Glomerular visceral epithelial cell (primary cell): Measurements from ENCODE around the gene ZNF668.
"Not testable (repeated sequence)": the region's sequence is repeated elsewhere in the genome, so short reads cannot be mapped to it uniquely, and the experiment has no call there.

ENCODE experiments used
- DNase-seq: peaks from one replicate; pipeline ENCODE4 v3.0.0-alpha.2; 2016; ENCODE audit errors: extremely low spot score

The ZNF668 gene

DNA sequence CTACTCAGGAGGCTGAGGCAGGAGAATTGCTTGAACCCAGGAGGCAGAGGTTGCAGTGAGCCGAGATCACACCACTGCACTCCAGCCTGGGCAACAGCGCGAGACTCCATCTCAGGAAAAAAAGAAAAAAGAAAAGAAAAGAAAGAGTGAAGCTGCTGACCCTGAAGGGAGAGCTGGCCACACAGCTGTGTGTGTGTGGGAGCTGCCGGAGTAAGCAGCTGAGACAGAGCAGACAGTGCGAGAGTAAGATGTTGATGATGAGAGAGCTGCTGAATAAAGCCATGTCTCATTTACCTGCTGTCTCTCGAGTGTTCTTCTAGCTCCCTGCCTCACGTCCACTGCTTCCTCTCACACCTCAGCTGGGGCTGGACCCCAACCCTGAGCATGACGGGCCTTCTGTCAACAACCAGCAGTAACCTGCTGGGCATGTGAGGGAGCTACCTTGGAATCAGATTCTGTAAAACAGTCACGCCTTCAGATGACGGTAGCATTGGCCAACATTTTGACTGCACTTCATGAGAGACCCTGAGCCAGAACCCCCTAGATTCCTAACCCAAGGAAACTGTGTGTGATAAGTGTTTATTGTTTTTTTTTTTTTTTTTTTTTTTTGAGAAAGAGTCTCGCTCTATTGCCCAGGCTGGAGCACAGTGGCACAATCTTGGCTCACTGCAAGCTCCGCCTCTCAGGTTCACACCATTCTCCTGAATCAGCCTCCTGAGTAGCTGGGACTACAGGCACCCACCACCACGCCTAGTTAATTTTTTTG, 27.0 kb upstream of the ZNF668 start:
- DNase-seq: not testable (repeated sequence)

DNA sequence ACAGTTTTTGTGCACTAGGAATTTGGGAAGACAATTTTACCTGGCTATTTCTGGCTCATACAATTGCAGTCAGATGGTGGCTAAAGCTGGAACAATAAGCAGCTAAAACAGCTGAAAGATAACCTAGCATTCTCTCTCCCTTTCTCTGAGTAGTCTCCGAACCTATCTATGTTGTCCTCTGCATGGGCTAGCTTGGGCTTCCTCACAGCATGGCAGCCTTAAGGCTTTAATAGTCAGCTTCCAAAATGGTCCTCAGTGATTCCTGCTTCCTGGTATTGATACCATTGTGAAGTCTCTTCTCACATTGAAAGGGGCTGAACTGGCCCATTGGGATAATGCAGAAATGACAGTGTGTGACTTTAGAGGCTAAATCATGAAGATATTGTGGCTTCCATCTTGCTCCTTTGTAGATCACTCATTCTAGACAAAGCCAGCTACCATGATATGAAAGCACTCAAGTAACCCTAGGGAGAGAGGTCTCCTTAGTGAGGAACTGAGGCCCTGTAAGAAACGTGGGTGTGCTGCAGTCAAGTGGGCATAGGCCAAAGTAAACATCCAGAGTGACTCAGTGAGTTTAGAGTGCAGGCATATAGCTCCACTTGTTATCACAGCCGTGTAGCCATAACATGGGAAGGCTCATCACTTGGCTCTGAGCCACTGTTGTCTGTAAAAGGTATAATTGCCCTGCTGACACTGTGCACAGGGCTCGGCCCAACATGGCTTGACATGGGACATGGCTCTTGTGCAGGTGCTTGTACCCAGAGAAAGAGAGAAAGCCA, 26.0 kb upstream of the ZNF668 start:
- DNase-seq: no peak

DNA sequence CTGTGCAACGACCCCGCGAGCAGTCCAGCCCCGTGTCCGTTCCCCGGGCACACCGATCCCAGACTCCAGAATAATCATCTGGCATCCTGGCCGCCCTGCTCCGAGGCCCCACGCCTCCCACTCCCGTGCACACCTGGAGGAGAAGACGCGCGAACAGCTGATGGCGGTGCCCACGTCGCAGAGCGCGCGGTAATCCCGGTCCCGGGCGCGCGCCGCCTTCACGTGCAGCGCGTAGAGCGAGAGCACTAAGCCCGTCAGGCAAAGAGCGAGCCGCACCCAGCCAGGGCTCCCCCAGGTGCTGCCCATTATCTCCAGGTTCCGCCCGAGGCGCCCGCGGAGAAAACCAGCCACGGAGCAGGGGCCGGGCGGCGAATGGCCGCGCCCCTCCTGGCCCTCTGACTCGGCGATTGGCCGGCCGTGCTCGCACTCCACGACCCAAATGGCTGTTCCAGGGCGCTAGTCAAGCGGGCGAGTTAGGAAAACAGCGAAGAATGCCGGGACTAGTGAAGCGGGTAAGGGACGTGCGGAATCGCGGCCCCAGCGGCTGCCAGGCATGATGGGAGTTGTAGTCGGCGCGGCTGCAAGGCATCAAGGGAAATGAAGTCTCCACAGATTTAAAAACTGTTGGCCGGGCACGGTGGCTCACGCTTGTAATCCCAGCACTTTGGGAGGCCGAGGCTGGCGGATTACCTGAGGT, 20.5 kb upstream of the ZNF668 start, which contains the start of gene VKORC1:
Gene VKORC1 (minus strand): TSS at position 374 of the 697 bp plus-strand sequence. CDS start 68 bp downstream, at position 306.
- peak; percentile 97 for DNase-seq

GRCh38 chr16:31094088-31094423, 20.0 kb upstream of the ZNF668 start:
- DNase-seq: no peak

- peak; percentile 69 for DNase-seq
Measured at GRCh38 chr16:31093132-31093703, 19.2 kb upstream of the ZNF668 start.

- DNase-seq: no peak
Measured at GRCh38 chr16:31092330-31092729, 18.3 kb upstream of the ZNF668 start.

DNA sequence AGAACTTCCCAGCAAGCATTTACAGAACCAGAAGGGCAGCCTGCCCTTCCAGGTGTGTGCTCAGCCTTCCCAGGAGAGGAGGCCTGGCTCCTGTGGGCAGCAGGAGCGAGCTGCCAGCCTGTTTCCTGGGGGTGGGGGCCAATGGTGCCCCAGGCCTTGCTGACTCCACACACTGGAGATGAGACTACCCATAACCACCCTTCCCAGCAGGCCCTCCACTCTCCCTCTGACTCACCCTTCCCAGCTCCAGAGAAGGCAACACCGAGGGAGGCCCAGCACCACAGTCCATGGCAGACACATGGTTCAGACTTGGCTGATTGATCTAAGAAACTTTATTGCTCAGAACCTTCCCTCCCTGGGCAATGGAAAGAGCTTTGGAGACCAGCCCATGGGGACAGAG, 16.5 kb upstream of the ZNF668 start:
- peak; percentile 40 for DNase-seq

DNA sequence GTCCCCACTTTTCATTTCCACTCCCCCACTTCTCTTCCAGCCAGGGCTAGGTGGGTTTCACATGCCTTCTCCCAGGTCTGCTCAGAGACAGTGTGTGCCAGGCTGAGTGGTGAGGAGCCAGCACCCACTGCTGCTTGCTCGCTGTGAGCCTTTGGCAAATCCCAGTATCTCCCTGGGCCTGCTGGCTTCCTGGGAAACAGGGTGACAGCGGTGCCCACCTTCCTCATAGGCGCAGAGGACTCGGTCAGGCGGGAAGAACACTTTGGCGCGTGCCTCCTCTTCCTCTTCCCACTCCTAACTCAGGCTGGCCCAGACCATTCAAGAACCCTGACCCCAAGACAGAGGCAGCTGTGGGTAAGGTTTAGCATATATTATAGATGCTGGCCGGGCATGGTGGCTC, 15.2 kb upstream of the ZNF668 start:
- no peak for DNase-seq

DNA sequence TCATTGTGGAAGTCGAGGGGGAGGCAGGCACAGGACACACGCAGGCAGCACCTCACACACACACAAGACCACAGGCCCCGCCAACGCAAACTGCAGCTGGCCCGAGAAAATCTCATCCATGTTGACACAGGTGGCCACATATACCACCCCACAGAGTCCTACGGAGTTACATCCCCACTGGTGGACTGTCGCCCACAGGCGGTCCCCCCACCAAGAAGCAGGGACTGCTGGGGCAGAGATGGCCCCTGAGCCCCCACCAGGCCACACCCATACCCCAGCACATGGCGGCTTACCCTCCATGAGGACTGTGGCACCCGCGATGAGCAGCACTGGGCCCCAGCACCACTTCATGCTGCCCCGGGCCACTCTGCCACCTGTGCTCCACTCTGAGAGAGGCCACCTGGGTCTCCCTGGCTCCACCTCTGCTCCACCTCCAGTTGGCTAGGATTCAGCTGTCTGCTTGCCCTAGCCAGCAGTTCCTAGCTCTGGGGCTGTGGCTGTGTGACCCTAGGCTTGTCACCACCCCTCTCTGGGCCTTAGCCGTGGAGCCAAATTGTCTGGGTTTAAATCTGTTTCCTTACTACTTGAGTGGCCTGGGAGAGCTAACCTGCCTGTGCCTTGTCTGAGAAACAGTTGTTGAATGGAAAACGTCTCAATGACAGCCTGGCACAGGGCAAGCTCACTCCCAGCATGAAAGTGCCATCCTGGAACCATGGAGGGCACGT, 14.6 kb upstream of the ZNF668 start, which contains the start of gene PRSS53:
Gene PRSS53 (minus strand): TSS at position 485 of the 725 bp plus-strand sequence. CDS start 134 bp downstream, at position 351.
- no peak for DNase-seq

GRCh38 chr16:31087971-31088370, 13.9 kb upstream of the ZNF668 start:
- DNase-seq: no peak

- DNase-seq: no peak
Measured at GRCh38 chr16:31087481-31087880, 13.4 kb upstream of the ZNF668 start.

GRCh38 chr16:31086629-31086906, 12.5 kb upstream of the ZNF668 start:
- no peak for DNase-seq

GRCh38 chr16:31085873-31086628, 12.0 kb upstream of the ZNF668 start:
- no peak for DNase-seq

- no peak for DNase-seq
Measured at GRCh38 chr16:31085411-31085810, 11.4 kb upstream of the ZNF668 start.

DNA sequence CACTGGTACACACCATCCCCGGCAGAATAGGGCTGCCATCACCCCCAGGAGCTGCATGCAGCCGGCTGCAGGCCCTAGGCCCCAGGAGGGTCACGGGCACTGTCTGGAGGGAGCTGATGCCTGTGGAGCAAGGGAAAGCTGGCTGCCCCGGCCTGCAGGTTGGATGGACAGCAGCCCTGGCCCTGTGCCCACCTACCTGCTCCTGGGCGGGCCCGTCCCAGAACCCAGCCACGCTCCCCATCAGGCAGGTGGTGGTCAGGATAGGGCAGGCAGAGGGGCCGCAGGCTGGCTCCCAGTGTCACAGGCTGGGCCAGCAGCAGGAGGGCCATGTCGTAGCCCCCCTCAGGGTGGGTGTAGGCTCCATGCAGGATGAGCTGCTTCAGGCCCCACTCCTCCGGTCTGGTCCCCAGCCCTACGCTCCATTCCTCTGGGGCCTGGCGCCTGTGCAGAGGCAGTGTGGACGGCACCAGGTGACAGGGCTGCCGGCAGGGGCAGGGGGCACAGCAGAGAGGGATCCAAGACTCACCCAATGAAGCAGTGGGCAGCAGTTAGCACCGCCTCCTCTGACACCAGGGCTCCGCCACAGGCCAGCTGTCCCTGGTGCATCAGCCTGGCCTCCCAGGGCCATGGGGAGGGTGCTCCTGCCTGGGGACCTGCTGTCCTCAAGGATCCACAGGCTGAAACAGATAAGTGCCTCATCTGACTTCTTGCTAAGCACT, 10.7 kb upstream of the ZNF668 start:
- DNase-seq: no peak

- DNase-seq: no peak
Measured at GRCh38 chr16:31083981-31084380, 9.9 kb upstream of the ZNF668 start.

DNA sequence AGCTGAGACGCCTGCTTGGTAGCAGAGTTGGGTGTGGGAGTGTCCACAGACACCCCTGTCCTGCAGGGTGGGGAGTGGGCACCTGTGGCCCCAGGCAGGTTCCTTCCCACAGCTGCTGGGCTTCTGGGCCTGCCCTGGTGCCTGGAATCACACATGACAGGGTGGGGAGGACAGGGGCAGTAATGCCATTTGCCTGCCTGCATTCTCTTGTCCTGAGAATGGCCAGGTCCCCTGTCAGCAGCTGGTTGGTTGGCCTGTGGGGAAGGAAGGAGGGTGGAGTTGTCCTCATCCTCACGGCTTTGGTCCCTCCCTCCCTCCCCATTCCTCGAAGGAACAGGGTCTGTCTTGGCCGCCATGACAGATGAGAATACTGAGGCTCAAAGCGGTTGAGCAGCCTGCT, 9.5 kb upstream of the ZNF668 start:
- DNase-seq: no peak

GRCh38 chr16:31083081-31083480, 9.0 kb upstream of the ZNF668 start:
- no peak for DNase-seq

DNA sequence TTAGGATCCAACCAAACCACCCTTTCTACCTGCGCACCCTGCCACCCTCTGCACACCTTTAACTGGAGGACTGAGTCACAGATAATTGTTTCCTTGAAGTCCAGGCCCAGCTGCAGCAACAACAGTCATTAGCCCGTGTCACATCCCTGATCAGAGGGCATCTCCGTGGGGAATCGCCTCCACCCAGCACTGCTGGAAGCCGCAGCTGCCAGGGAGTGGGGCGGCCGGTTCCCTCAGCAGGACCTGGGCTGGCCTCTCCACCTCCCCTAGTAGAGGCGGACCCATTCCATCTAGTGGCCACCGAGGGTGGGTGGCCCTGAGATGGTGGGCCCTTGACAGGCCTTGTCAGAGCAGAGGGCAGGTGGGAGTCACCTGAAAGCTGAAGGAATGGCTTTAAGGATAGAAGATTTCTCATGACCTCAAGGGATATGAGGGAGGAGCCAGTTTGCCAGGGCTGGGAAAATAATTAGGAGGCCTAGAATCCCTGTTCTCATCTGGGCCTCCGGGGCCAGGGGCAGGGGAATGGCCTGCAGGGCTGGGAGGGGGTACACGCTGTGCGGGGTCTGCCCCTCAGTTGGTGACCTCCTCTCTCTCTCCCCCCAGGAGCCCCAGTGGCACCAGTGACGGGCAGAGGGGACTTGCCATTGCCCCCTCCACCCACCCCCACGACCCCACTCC, 8.5 kb upstream of the ZNF668 start:
- no peak for DNase-seq
